ENCODE measurements around the gene LCN6.
A peak's percentile ranks its signal among the peaks of the same experiment; 100 is the strongest.

Gene LCN6

DNA sequence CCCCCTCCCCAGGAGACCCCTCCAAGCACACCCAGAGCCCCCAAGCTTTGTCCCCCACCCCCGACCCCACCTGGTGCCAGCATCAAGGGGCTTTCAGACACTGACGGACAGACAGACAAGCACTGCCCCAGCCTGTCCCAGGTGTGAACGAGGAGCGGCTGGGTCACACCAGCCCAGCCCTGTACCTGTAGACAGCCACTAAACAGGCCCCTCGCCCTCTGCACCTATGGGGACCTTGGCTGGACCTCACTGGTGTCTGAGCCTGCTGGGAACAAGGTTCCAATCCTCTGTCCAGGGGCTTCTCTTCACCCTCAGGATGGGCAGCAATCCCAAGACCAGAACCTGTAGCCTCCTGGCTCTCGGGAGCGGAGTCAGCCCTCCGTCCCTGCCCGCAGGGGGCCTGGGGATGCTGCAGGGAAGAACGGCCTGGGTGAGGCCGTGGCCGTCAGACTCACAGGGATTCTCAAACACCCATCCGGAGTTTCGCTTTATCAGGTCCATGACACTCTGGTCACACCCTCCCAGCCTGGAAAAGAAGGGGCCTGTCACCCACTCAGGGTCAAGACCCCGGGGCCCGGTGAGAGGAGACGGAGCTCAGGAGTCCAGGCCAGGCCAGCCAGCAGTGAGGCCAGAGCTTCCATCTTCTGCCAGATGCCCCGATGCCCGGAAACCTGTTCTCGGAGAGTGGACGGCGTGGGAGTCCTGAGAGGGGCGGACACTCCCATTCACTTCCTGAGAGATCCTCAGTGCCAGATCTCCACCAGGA, 2.8 kb downstream of the LCN6 start:
- TF ChIP-seq, protein P1, sequence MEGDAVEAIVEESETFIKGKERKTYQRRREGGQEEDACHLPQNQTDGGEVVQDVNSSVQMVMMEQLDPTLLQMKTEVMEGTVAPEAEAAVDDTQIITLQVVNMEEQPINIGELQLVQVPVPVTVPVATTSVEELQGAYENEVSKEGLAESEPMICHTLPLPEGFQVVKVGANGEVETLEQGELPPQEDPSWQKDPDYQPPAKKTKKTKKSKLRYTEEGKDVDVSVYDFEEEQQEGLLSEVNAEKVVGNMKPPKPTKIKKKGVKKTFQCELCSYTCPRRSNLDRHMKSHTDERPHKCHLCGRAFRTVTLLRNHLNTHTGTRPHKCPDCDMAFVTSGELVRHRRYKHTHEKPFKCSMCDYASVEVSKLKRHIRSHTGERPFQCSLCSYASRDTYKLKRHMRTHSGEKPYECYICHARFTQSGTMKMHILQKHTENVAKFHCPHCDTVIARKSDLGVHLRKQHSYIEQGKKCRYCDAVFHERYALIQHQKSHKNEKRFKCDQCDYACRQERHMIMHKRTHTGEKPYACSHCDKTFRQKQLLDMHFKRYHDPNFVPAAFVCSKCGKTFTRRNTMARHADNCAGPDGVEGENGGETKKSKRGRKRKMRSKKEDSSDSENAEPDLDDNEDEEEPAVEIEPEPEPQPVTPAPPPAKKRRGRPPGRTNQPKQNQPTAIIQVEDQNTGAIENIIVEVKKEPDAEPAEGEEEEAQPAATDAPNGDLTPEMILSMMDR (IDR thresholded peaks at IDR 0.05; ENCODE audit: insufficient read depth, low read depth, low read length, missing control alignments) = no peak
- no peak for DNase-seq (ENCODE audit: low read depth)
- H3K4me3 ChIP-seq (ENCODE audit: low read depth, low read length) = no peak overlapping the region

DNA sequence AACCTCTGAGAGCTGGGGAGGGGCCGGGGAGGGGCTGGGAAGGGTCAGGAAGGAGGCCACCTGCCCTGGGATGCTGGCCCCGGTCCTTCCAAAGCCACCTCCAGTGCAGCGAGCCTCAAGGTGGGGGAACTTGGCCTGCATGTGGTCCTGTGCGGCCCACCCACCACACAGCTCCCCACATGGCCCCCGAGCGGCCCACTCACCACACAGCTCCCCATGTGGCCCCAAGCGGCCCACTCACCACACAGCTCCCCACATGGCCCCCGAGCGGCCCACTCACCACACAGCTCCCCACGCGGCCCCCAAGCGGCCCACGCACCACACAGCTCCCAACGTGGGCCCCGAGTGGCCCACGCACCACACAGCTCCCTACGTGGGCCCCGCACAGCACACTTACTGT, 3.6 kb downstream of the LCN6 start:
- TF ChIP-seq, protein P1 (IDR thresholded peaks at IDR 0.05; ENCODE audit: insufficient read depth, low read depth, low read length, missing control alignments) = no peak
- DNase-seq (ENCODE audit: low read depth) = no peak
- no peak overlapping the region for H3K4me3 ChIP-seq (ENCODE audit: low read depth, low read length)

DNA sequence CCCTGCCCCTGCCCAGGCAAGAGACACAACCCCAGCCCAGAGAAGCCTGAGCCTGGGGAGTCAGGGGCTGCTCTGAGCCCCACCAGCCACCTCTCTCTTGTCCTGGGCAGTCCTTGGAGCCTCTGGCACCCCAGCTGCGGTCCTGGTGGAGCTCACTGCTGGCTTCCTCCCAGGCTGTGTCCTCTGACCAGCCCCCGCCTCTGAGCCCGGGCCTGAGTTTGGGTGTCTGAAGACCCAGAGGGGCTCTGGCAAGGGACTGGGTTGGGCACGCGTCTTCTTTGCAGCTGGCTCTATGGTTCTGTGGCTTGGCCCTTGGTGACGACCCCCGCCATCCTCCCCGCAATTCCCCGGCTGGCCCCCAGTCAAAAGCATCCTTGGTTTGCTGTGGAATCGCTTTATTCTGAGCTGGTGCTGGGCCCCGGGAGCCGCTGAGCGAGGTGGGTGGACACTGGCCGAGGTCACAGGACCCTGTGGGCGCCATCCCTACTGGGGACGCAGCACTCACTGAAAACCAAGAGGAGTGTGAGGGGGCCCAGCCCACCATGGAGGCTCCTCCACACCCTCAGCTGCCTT, 4.6 kb downstream of the LCN6 start:
- TF ChIP-seq, protein P1 (IDR thresholded peaks at IDR 0.05; ENCODE audit: insufficient read depth, low read depth, low read length, missing control alignments) = no peak
- no peak for DNase-seq (ENCODE audit: low read depth)
- no peak overlapping the region for H3K4me3 ChIP-seq (ENCODE audit: low read depth, low read length)

GRCh38 chr9:136742591-136743391, 5.5 kb downstream of the LCN6 start, which contains the start of gene LCN10:
Gene LCN10, minus strand, starts transcription at chr9:136742940. Its CDS starts 37 bp downstream, at chr9:136742903.
- DNase-seq (ENCODE audit: low read depth) = no peak
- H3K4me3 ChIP-seq (ENCODE audit: low read depth, low read length) = no peak within 1 kb of the TSS
- TF ChIP-seq, protein P1 (IDR thresholded peaks at IDR 0.05; ENCODE audit: insufficient read depth, low read depth, low read length, missing control alignments) = no peak

GRCh38 chr9:136741883-136742571, 6.3 kb downstream of the LCN6 start:
- no peak overlapping the region for H3K4me3 ChIP-seq (ENCODE audit: low read depth, low read length)
- DNase-seq (ENCODE audit: low read depth) = peak; percentile 41

More at GRCh38 chr9:136741883-136742571, 6.3 kb downstream of the LCN6 start:
- TF ChIP-seq, protein P1 (IDR thresholded peaks at IDR 0.05; ENCODE audit: insufficient read depth, low read depth, low read length, missing control alignments) = no peak

Measured in GM12865 (cell line).